IPS-11a (cell line): Measurements from ENCODE around the gene RALGAPA1.

ENCODE experiments used
- H3K4me3 ChIP-seq: one replicate; pipeline ENCODE4 v1.5.1; 2013; ENCODE audit warnings: low read depth, low read length, control low read depth

RALGAPA1 gene

GRCh38 chr14:35503646-35504045 is 305.4 kb downstream of the RALGAPA1 start:
- H3K4me3 ChIP-seq: no peak overlapping the region

- no peak overlapping the region for H3K4me3 ChIP-seq
Measured at GRCh38 chr14:35499180-35499579, 309.9 kb downstream of the RALGAPA1 start.

- H3K4me3 ChIP-seq: no peak overlapping the region
Measured at GRCh38 chr14:35495278-35495677, 313.8 kb downstream of the RALGAPA1 start.

GRCh38 chr14:35492569-35493014 is 316.5 kb downstream of the RALGAPA1 start:
- H3K4me3 ChIP-seq: no peak overlapping the region
